Kidney epithelial cell (primary cell): Measurements from ENCODE around the gene DSCAM. TPM values are rescaled to one million over a fixed set of nuclear protein-coding genes. Genes with fewer than 3 reads are reported as not detected.

Experiments used
- DNase-seq: peaks from one replicate; pipeline ENCODE4 v3.0.0-alpha.2; 2010; ENCODE audit warnings: low read depth
- H3K27me3 ChIP-seq: 2 replicates; pipeline ENCODE4 v1.6.0; 2011; ENCODE audit warnings: low read length; ENCODE audit not compliant: control insufficient read depth, insufficient read depth
- H3K36me3 ChIP-seq: 2 replicates; pipeline ENCODE4 v1.5.1; 2011; ENCODE audit warnings: low read length; ENCODE audit not compliant: control insufficient read depth, insufficient read depth
- H3K4me3 ChIP-seq: 2 replicates; pipeline ENCODE4 v1.5.1; 2011; ENCODE audit warnings: low read depth, mild to moderate bottlenecking, control low read depth, low read length
- CTCF ChIP-seq: IDR thresholded peaks from 2 replicates; pipeline ENCODE4 v1.5.1; 2011; ENCODE audit warnings: mild to moderate bottlenecking, moderate library complexity, low read length, control low read depth, inconsistent platforms; ENCODE audit not compliant: insufficient read depth, poor library complexity, severe bottlenecking
- total RNA-seq: library from RNA; depleted of rRNA; stranded (reverse); fragments of >200 nt; gene quantifications from 2 replicates; pipeline ENCODE4 v1.2.3, GENCODE V29; 2015

DSCAM gene
- total RNA-seq, 1 donor from 2014 or later, result 0.21 TPM

GRCh38 chr21:40696246-40696645 is 150.7 kb downstream of the DSCAM start:
- Histone ChIP-seq H3K27me3 (no peaks in the 10 kb centered on the region), H3K36me3 (no peaks in the 10 kb centered on the region), H3K4me3 (no peak overlapping the region)
- no peak for DNase-seq
- no peak for TF ChIP-seq CTCF

GRCh38 chr21:40689840-40690360 is 157.1 kb downstream of the DSCAM start:
- no peak for DNase-seq
- Histone ChIP-seq H3K4me3 (no peak overlapping the region), H3K27me3 (no peaks in the 10 kb centered on the region), H3K36me3 (no peaks in the 10 kb centered on the region)
- no peak for TF ChIP-seq CTCF

GRCh38 chr21:40689217-40689616 is 157.7 kb downstream of the DSCAM start:
- Histone ChIP-seq H3K27me3 (no peaks in the 10 kb centered on the region), H3K36me3 (no peaks in the 10 kb centered on the region), H3K4me3 (no peak overlapping the region)
- no peak for DNase-seq
- no peak for TF ChIP-seq CTCF

- Histone ChIP-seq H3K4me3 (no peak overlapping the region), H3K27me3 (no peaks in the 10 kb centered on the region), H3K36me3 (no peaks in the 10 kb centered on the region)
- no peak for DNase-seq
- no peak for TF ChIP-seq CTCF
Observed at GRCh38 chr21:40688106-40688864, 158.7 kb downstream of the DSCAM start.

- Histone ChIP-seq H3K36me3 (no peaks in the 10 kb centered on the region), H3K27me3 (no peaks in the 10 kb centered on the region), H3K4me3 (no peak overlapping the region)
- TF ChIP-seq CTCF, result no peak
- no peak for DNase-seq
Observed at GRCh38 chr21:40687625-40688024, 159.3 kb downstream of the DSCAM start.

- no peak for DNase-seq
- Histone ChIP-seq H3K27me3 (no peaks in the 10 kb centered on the region), H3K36me3 (no peaks in the 10 kb centered on the region), H3K4me3 (no peak overlapping the region)
- no peak for TF ChIP-seq CTCF
Observed at GRCh38 chr21:40686526-40686925, 160.4 kb downstream of the DSCAM start.
